Muscle of back (tissue), 11 donors: ENCODE data around the gene LRIG3. TPM values are rescaled to one million over a fixed set of nuclear protein-coding genes. Genes with fewer than 3 reads are reported as not detected.
A peak's percentile ranks its signal among the peaks of the same experiment; 100 is the strongest.

Experiments used
- DNase-seq, 3 donors: peaks; one replicate each; pipeline versions ENCODE4 v3.0.0 to v3.0.0-alpha.2; 2013
- polyA plus RNA-seq, 10 donors: library from polyadenylated mRNA; unstranded; fragments of 120-200 nt; gene quantifications; one replicate each; pipeline ENCODE4 v1.2.1, GENCODE V29; 2013; ENCODE audit not compliant: insufficient read length in 10 of 10

LRIG3 gene
- polyA plus RNA-seq, 10 donors: 27.3 to 49.4 (median 33.3) TPM

DNA sequence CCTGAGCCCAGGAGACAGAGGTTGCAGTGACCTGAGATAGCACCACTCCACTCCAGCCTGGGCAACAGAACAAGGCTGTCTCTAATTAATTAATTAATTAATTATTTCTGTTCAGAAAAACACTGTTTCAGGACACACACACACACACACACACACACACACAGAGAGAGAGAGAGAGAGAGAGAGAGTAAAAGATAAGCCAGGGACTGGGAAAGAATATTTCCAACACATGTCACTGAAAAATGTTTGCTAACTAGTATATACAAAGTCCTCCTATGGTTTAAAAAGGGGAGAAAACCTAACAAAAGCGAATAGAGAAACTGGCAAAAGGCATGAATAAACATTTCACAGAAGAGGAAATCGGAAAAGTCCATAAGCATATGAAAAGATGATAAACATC lies 18.1 kb upstream of the LRIG3 start:
- DNase-seq: no peak

DNA sequence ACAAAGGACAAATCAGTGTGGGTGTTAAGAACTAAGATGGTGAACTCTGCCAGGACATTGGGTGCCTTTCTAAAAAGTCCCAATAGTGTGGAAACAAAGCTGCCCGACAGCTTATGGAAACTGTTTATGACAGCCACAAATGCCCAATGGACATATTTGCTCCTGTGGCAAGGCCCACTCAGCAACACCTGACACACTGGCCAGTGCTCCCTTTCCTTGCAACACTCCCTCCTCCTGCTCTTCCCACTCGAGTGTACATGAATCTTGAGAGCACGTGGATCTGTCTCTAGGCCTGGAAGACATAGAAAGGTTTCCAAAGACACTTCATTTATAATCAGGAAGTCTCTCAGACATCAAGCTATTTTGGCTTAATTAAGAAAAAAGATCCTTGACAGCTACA lies 14.2 kb upstream of the LRIG3 start:
- no peak for DNase-seq

DNA sequence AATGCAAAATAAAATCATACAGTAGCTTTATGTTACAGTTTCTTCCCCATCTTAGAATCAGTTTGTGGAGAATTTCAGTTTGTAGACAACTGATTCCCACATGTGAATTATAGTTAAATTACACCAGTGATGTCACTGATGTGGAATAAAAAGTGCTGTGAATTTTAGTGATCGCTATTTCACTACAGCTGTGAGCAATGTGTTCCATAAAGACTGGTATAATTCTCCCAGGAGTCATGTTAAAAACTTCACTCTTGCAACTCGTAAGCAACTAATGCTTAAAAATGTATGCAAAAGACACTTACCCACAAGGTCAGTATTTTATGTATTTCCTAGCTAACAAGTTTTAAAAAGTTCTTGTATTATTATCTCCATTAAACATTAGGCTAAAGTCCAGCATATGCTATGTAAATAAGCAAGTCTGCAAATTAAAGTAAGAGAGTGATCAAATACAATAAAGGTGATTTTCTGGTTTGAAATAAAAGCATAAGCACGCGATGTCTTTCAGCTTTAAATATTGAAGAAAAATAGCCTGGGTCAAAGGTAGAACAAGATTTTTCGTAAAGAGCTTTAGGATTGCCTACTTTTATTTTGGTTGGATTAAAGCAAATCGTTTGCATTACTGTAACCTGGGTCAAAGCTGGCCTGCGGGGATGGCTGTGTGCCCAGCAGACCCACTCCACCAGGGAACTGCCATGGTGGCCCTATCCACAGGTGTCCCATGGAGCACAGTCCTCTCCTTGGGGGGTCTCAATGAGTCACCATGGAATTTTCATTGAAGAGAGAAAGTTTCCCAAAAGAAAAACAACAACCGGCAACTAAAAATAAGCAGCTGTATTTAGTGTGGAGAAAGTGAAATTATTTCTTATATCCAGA lies 12.7 kb upstream of the LRIG3 start:
- peak in 1 of 3 donors; percentile 70 for DNase-seq

- DNase-seq: no peak
These were observed 11.2 kb upstream of the LRIG3 start for GRCh38 chr12:58931518-58931917.

DNA sequence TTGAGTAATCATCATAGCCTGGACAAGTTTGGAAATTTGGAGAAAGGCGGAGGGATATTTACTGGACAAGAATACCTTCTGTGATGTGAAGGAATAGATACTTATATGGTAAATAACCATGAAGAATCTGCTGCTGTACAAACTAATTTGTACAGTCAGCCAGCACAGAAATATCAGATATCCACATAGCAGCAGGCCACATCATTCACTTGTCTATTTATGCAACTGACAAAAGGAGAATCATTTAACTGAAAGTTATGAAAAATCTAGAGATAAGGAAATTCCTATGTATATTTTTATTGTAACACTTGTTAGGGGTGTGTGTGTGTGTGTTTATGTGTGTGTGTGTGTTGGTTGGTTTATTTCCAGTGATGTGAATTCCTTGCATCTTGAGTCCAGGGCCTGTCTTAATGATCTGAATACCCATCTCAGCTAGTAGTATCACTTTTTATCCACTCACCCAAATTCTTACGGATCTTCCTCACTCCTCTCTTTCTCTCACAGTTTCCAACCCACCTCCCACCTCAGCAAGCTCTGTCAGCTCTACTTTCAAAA lies 10.5 kb upstream of the LRIG3 start:
- DNase-seq: no peak

GRCh38 chr12:58927120-58927519 lies 6.8 kb upstream of the LRIG3 start:
- DNase-seq: no peak

DNA sequence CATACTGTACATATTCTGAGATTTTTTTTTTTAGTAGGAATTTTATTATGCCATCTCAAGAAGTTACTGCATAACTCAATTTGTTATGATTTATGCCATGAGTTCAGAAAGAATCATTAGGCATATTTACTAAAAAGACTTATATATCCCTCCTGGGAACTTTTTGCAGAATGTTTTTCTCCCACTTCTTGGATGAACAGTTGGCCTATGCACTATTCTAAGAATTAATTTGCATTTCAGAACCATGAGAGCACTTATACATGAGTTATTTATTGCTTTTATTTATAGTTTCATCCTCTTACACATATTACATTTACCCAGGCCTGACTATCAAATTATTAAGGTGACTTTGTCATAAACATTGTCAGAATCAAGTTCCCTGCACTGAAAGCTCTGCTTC lies 6.3 kb upstream of the LRIG3 start:
- DNase-seq: peak in 1 of 3 donors; percentile 56

DNA sequence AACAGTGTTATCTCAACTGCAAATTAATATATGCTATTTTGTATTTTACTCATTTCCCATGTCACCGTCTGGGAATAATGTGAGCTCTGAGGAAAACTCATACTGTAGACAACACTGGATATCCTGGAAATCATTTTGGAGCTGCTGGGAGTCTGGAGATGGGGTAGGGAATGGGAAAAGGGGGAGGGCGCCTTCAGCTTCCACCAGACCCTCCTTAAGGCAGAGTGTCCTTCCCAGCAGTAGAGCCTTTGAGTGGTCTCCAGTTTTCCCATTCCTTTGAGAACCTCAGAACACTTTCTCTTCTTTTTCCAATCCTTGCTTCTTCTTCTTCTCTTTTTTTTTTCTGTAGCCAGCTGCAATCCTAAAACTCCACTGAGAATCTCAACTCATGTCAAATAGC lies 5.4 kb upstream of the LRIG3 start:
- peak; percentile 30 to 84 (median 60) for DNase-seq

DNA sequence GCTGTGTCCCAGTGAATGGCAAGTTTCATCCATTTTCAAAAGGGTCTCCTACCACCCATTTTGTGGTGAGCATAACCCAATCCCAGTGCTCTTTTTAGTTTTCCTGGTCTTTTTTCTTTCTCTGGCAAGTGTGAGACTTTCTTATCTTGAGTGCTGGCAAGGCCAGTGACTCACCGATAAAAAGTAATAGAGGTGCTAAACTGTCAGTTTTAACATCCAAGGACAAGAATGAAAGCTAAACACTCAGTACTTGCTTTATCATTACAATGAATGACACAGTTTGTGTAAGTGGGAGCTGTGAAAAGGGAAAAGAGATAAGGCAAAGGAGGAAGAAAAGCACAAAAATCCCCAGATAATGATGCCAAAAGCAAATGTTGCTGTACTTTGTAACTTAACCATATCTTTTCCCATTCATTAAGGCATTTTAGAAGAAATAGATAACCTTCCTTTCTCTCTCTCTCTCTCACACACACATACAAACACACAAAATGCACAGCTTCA lies 4.9 kb upstream of the LRIG3 start:
- peak in 1 of 3 donors; percentile 57 for DNase-seq

GRCh38 chr12:58924652-58925051 lies 4.3 kb upstream of the LRIG3 start:
- no peak for DNase-seq

- DNase-seq: no peak
These were observed 3.5 kb upstream of the LRIG3 start for GRCh38 chr12:58923781-58924180.

DNA sequence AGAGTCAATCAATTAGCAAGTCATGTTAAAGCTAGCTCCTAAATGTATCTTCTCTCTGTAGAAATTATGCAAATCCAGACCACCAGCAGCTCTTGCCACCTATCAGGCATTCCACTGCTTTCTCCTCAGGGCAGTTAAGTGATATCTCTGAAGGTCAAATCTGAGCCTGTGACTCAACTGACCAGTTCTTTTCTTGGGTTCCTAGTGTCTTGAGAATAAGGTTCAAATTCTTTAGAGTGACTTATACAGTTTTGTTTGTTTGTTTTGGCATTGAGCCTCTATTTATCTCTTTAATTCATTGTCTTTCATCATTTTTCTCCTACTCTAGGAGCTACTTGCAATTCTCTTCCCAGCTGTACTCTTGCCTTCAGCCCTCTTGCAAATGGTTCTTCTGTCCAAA lies 2.5 kb upstream of the LRIG3 start:
- no peak for DNase-seq

- no peak for DNase-seq
These were observed 907 bp upstream of the LRIG3 start for GRCh38 chr12:58920961-58921861.

DNA sequence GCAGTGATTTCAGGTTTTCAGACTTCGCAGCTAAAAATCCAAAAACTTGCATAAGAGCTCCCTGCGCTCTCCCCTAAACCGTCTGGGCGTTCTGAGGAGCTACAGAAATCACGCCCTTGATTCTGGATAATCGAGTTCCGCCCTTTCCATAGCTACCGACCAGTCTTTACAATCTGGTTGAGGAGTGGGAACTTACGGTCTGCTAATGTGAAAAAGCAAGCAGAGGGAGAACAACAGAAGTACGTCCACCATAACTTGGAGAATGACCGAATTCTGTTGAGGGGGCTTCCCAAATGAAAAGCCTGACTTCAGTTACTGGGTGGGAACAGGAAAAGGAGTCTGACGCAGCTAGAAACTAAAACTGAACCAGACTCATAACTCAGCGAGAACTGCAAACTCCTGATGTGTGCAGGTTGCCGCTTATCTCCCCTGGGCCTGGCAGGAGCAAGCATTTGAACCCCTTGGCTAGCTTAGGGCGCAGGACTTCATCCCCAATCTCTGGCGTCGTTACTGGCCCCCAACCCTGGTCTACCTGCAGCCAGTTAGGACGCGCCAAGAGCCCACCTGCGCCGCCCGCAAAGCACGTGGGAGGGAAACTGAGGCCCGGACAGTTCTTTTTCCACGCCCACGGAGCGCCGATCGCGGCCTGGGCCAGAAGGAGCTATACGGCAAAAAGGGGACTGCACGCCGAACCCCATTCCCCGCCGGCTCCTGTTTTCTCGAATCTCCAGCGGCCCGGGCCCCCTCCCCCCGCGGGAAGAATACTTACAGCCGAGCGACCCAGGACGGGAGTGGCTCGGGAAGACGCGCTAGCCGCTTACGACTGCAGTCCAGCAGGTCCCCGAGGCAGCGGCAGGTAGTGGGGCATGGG lies 838 bp downstream of the LRIG3 start:
- peak; percentile 61 to 91 (median 75) for DNase-seq

GRCh38 chr12:58918469-58918844 lies 1.8 kb downstream of the LRIG3 start:
- peak in 2 of 3 donors; percentile 24 to 66 for DNase-seq

DNA sequence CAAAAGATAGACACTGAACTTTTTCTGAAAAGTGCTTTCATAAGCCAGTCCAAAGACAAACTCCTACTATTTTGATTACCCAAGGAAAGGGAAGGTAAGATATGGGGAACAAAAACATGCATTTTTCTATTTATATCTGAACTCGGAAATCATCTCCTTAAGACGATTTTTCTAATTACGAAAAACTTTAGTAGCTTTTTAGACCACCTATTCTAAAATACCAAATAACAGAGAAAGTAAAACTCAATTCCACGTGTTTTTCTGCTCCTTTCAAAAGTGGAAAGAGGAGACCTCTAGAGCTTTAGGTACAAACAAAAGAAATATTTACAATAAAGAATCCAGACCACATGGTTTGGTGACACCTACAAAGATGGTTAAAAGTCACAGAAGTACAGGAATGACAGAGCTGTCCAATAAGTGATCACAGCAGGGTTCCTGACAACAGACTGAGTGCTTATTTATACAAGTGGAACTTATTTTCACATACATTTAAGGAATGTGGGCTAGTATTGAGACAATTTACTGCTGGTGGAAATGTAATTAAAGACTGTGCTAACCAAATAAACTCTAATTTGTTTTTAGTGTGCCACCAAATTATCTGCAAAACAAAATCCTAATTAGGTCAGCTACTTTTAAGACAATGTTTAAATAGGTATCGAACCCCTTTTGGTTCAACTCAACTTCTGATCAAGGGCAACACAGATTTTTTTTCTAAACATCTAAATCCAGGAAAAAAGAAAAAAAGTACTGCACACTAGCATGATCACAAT lies 2.4 kb downstream of the LRIG3 start:
- peak; percentile 44 to 69 (median 48) for DNase-seq

DNA sequence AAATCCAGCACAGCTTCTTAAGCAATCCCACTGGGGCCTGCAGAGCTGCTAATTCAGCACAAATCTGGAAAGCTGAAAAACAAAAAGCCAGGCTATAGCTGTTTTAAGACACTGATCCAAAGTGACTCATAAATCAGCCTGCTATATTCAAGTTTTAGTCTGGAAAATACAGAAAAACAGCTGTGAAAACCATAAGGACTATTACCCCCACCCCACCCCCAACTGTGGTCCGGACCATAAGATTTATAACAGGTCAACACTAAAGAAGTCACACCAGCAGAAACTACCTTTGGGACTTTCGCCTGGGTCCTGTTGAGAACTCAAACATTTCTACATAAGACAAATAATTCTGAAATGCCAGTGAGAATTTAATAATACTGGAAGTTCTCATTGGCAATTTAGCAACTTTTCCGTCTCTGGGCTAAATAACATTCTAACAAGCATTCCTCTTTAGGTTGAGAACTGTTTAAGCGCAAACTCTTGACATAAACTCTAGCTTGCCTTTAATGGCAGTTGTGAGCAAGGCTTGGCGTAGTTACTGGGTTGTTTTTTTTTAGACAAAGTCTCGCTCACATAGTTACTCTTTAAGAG lies 3.3 kb downstream of the LRIG3 start:
- peak; percentile 88 to 95 (median 89) for DNase-seq

- DNase-seq: peak; percentile 24 to 69 (median 38)
These were observed 4.1 kb downstream of the LRIG3 start for GRCh38 chr12:58916161-58916621.

DNA sequence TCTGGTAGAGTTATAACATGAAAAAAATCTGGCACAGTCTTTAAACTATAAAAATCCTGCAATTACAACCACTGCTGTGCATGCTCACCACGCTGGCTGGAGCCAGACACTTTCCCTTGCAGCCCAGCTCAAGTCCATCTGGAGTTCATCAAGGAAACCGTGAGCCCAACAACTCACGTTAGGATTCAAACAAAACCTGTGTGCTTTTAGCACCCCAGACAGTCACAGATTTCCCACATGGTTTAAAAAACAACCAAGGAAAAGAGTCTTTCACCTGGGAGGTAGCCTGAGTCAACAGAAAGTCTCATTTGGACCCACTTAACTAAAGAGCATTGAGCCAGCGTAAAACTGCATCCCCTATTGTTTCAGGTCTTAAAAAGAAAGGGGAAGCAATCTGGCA lies 4.7 kb downstream of the LRIG3 start:
- DNase-seq: peak; percentile 79 to 94 (median 86)

DNA sequence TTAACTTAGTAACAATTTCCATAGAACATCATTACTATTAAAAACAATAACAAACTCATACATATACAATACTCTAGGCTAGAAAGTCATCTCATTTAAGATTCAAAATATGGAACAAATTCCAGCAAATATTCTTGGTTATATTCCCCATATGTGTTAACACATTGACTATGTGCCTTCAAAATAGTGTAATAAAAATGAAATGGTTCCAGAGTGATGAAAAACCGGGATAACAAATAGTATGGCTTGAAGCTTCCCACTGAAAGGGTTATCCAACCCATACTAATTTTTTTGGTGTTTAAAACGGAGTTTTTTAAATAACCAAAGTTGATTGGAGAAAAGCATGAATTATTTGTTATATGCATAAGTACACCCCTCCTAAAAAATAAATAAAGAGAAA lies 5.3 kb downstream of the LRIG3 start:
- no peak for DNase-seq
